HG02763 (cell line): ENCODE results near the gene IRF1.
"Not testable (repeated sequence)": the region's sequence is repeated elsewhere in the genome, so short reads cannot be mapped to it uniquely, and the experiment has no call there.

Experiments used
- ATAC-seq: cut with Tn5 transposase; IDR thresholded peaks from one replicate; pipeline ENCODE4 v1.9.1; 2021; ENCODE audit warnings: mild to moderate bottlenecking, moderate library complexity; ENCODE audit not compliant: unreplicated experiment

The IRF1 gene

GRCh38 chr5:132487095-132487428 lies 3.5 kb downstream of the IRF1 start:
- ATAC-seq: no peak

GRCh38 chr5:132486318-132487094 lies 4.1 kb downstream of the IRF1 start:
- no peak for ATAC-seq

- ATAC-seq: no peak
Measured at GRCh38 chr5:132485641-132486317, 4.8 kb downstream of the IRF1 start.

- not testable (repeated sequence) for ATAC-seq
Measured at GRCh38 chr5:132484876-132485640, 5.5 kb downstream of the IRF1 start.

- ATAC-seq: no peak
Measured at GRCh38 chr5:132484391-132484725, 6.2 kb downstream of the IRF1 start.

GRCh38 chr5:132483661-132484390 lies 6.7 kb downstream of the IRF1 start:
- no peak for ATAC-seq

- no peak for ATAC-seq
Measured at GRCh38 chr5:132483101-132483500, 7.5 kb downstream of the IRF1 start.

GRCh38 chr5:132481596-132482211 lies 8.9 kb downstream of the IRF1 start:
- no peak for ATAC-seq

GRCh38 chr5:132480893-132481595 lies 9.5 kb downstream of the IRF1 start:
- ATAC-seq: no peak

- ATAC-seq: no peak
Measured at GRCh38 chr5:132480546-132480892, 10.1 kb downstream of the IRF1 start.

- no peak for ATAC-seq
Measured at GRCh38 chr5:132480042-132480441, 10.5 kb downstream of the IRF1 start.

GRCh38 chr5:132479111-132479951 lies 11.2 kb downstream of the IRF1 start:
- no peak for ATAC-seq

GRCh38 chr5:132478366-132478871 lies 12.2 kb downstream of the IRF1 start:
- no peak for ATAC-seq

- ATAC-seq: no peak
Measured at GRCh38 chr5:132477784-132478365, 12.7 kb downstream of the IRF1 start.

- no peak for ATAC-seq
Measured at GRCh38 chr5:132476876-132477781, 13.4 kb downstream of the IRF1 start.

- no peak for ATAC-seq
Measured at GRCh38 chr5:132475987-132476875, 14.3 kb downstream of the IRF1 start.

- ATAC-seq: no peak
Measured at GRCh38 chr5:132475497-132475882, 15.1 kb downstream of the IRF1 start.
